Subcutaneous adipose tissue (tissue), 4 donors: ENCODE results near the gene SSTR3. TPM values are rescaled to one million over a fixed set of nuclear protein-coding genes. Genes with fewer than 3 reads are reported as not detected.

Experiments used
- CTCF ChIP-seq: fragments of 450-650 bp; IDR thresholded peaks from one replicate; pipeline ENCODE4 v1.5.1; 2016; ENCODE audit warnings: low read depth, mild to moderate bottlenecking, control low read depth, antibody characterized with exemption, moderate library complexity
- total RNA-seq, 4 donors: library from RNA; depleted of rRNA; stranded (reverse); fragments of >200 nt; gene quantifications; one replicate each; pipeline ENCODE4 v1.1.0, GENCODE V29; 2016

SSTR3 gene
- total RNA-seq, 4 donors from 2014 or later: not detected

- no peak for TF ChIP-seq CTCF
Measured at GRCh38 chr22:37182101-37182948, 30.0 kb downstream of the SSTR3 start.

GRCh38 chr22:37181681-37182080, 30.6 kb downstream of the SSTR3 start:
- TF ChIP-seq CTCF: no peak

GRCh38 chr22:37180531-37181231, 31.6 kb downstream of the SSTR3 start:
- TF ChIP-seq CTCF: no peak

GRCh38 chr22:37179622-37180420, 32.5 kb downstream of the SSTR3 start:
- no peak for TF ChIP-seq CTCF

GRCh38 chr22:37179126-37179470, 33.2 kb downstream of the SSTR3 start:
- no peak for TF ChIP-seq CTCF

GRCh38 chr22:37178350-37179125, 33.7 kb downstream of the SSTR3 start:
- TF ChIP-seq CTCF: no peak
